OCI-LY1 (cell line): ENCODE results near the gene PAWR.

ENCODE experiments used
- CTCF ChIP-seq: fragments of 200-600 bp; sonication (generic), shearing (Covaris generic); IDR thresholded peaks from 2 replicates; pipeline ENCODE4 v1.5.1; 2017; ENCODE audit warnings: mild to moderate bottlenecking, antibody characterized with exemption, low read length, moderate library complexity, mixed read lengths
- EZH2 ChIP-seq: fragments of 200-600 bp; sonication (generic), shearing (Covaris generic); IDR thresholded peaks from 2 replicates; pipeline ENCODE4 v1.8.0; 2017; ENCODE audit warnings: borderline replicate concordance, mixed run types, mild to moderate bottlenecking, antibody characterized with exemption, low read length, moderate library complexity, mixed read lengths

GRCh38 chr12:79687711-79688260, 3.0 kb downstream of the PAWR start:
- TF ChIP-seq EZH2 (no peak), CTCF (no peak)
